ENCODE results near the gene APMAP.

APMAP gene

GRCh38 chr20:25020901-25021301 lies 28.4 kb upstream of the APMAP start:
- no peak overlapping the region for H3K4me3 ChIP-seq (ENCODE audit: low read length)
- no peaks in the 10 kb centered on the region for H3K9me3 ChIP-seq (ENCODE audit: control insufficient read depth, low read length)
- peaks cover 63% of the 10 kb centered on the region for H3K4me1 ChIP-seq (ENCODE audit: control insufficient read depth, insufficient read depth, low read length)
- no peaks in the 10 kb centered on the region for H3K36me3 ChIP-seq (ENCODE audit: control insufficient read depth, insufficient read depth, low read length)
- H3K27me3 ChIP-seq (ENCODE audit: control insufficient read depth, insufficient read depth, low read length) = no peaks in the 10 kb centered on the region
- no peak overlapping the region for H3K9ac ChIP-seq (ENCODE audit: low read length)

- Histone ChIP-seq H3K9me3 (ENCODE audit: control insufficient read depth, low read length) (no peaks in the 10 kb centered on the region), H3K27me3 (ENCODE audit: control insufficient read depth, insufficient read depth, low read length) (no peaks in the 10 kb centered on the region), H3K4me1 (ENCODE audit: control insufficient read depth, insufficient read depth, low read length) (peaks cover 63% of the 10 kb centered on the region), H3K9ac (ENCODE audit: low read length) (no peak overlapping the region), H3K36me3 (ENCODE audit: control insufficient read depth, insufficient read depth, low read length) (no peaks in the 10 kb centered on the region), H3K4me3 (ENCODE audit: low read length) (no peak overlapping the region)
Observed at GRCh38 chr20:25020345-25020744, 27.8 kb upstream of the APMAP start.

GRCh38 chr20:25019381-25020155 lies 27.0 kb upstream of the APMAP start:
- Histone ChIP-seq H3K9ac (ENCODE audit: low read length) (no peak overlapping the region), H3K27me3 (ENCODE audit: control insufficient read depth, insufficient read depth, low read length) (no peaks in the 10 kb centered on the region), H3K9me3 (ENCODE audit: control insufficient read depth, low read length) (no peaks in the 10 kb centered on the region), H3K36me3 (ENCODE audit: control insufficient read depth, insufficient read depth, low read length) (no peaks in the 10 kb centered on the region), H3K4me3 (ENCODE audit: low read length) (no peak overlapping the region), H3K4me1 (ENCODE audit: control insufficient read depth, insufficient read depth, low read length) (peaks cover 63% of the 10 kb centered on the region)

- H3K9ac ChIP-seq (ENCODE audit: low read length) = no peak overlapping the region
- H3K4me3 ChIP-seq (ENCODE audit: low read length) = no peak overlapping the region
- H3K9me3 ChIP-seq (ENCODE audit: control insufficient read depth, low read length) = no peaks in the 10 kb centered on the region
- H3K4me1 ChIP-seq (ENCODE audit: control insufficient read depth, insufficient read depth, low read length) = peaks cover 59% of the 10 kb centered on the region
- no peaks in the 10 kb centered on the region for H3K36me3 ChIP-seq (ENCODE audit: control insufficient read depth, insufficient read depth, low read length)
- no peaks in the 10 kb centered on the region for H3K27me3 ChIP-seq (ENCODE audit: control insufficient read depth, insufficient read depth, low read length)
Observed at GRCh38 chr20:25018841-25019240, 26.3 kb upstream of the APMAP start.

- Histone ChIP-seq H3K4me3 (ENCODE audit: low read length) (no peak overlapping the region), H3K36me3 (ENCODE audit: control insufficient read depth, insufficient read depth, low read length) (no peaks in the 10 kb centered on the region), H3K9ac (ENCODE audit: low read length) (no peak overlapping the region), H3K4me1 (ENCODE audit: control insufficient read depth, insufficient read depth, low read length) (peaks cover 55% of the 10 kb centered on the region), H3K27me3 (ENCODE audit: control insufficient read depth, insufficient read depth, low read length) (no peaks in the 10 kb centered on the region), H3K9me3 (ENCODE audit: control insufficient read depth, low read length) (no peaks in the 10 kb centered on the region)
Observed at GRCh38 chr20:25018425-25018824, 25.9 kb upstream of the APMAP start.

- Histone ChIP-seq H3K9ac (ENCODE audit: low read length) (no peak overlapping the region), H3K36me3 (ENCODE audit: control insufficient read depth, insufficient read depth, low read length) (peaks cover 3% of the 10 kb centered on the region), H3K9me3 (ENCODE audit: control insufficient read depth, low read length) (no peaks in the 10 kb centered on the region), H3K4me3 (ENCODE audit: low read length) (no peak overlapping the region), H3K4me1 (ENCODE audit: control insufficient read depth, insufficient read depth, low read length) (peaks cover 44% of the 10 kb centered on the region), H3K27me3 (ENCODE audit: control insufficient read depth, insufficient read depth, low read length) (no peaks in the 10 kb centered on the region)
Observed at GRCh38 chr20:25017257-25017803, 24.8 kb upstream of the APMAP start.

GRCh38 chr20:25016471-25016870 lies 23.9 kb upstream of the APMAP start:
- no peaks in the 10 kb centered on the region for H3K9me3 ChIP-seq (ENCODE audit: control insufficient read depth, low read length)
- peaks cover 42% of the 10 kb centered on the region for H3K4me1 ChIP-seq (ENCODE audit: control insufficient read depth, insufficient read depth, low read length)
- H3K36me3 ChIP-seq (ENCODE audit: control insufficient read depth, insufficient read depth, low read length) = peaks cover 11% of the 10 kb centered on the region

GRCh38 chr20:25015986-25016385 lies 23.4 kb upstream of the APMAP start:
- no peak overlapping the region for H3K4me3 ChIP-seq (ENCODE audit: low read length)
- H3K27me3 ChIP-seq (ENCODE audit: control insufficient read depth, insufficient read depth, low read length) = no peaks in the 10 kb centered on the region
- H3K9ac ChIP-seq (ENCODE audit: low read length) = no peak overlapping the region
- H3K36me3 ChIP-seq (ENCODE audit: control insufficient read depth, insufficient read depth, low read length) = peaks cover 11% of the 10 kb centered on the region
- no peaks in the 10 kb centered on the region for H3K9me3 ChIP-seq (ENCODE audit: control insufficient read depth, low read length)
- H3K4me1 ChIP-seq (ENCODE audit: control insufficient read depth, insufficient read depth, low read length) = peaks cover 42% of the 10 kb centered on the region

More at GRCh38 chr20:25016471-25016870, 23.9 kb upstream of the APMAP start:
- Histone ChIP-seq H3K4me3 (ENCODE audit: low read length) (no peak overlapping the region), H3K27me3 (ENCODE audit: control insufficient read depth, insufficient read depth, low read length) (no peaks in the 10 kb centered on the region), H3K9ac (ENCODE audit: low read length) (no peak overlapping the region)

- peaks cover 11% of the 10 kb centered on the region for H3K36me3 ChIP-seq (ENCODE audit: control insufficient read depth, insufficient read depth, low read length)
- no peaks in the 10 kb centered on the region for H3K9me3 ChIP-seq (ENCODE audit: control insufficient read depth, low read length)
- H3K4me3 ChIP-seq (ENCODE audit: low read length) = no peak overlapping the region
- no peak overlapping the region for H3K9ac ChIP-seq (ENCODE audit: low read length)
- no peaks in the 10 kb centered on the region for H3K27me3 ChIP-seq (ENCODE audit: control insufficient read depth, insufficient read depth, low read length)
- H3K4me1 ChIP-seq (ENCODE audit: control insufficient read depth, insufficient read depth, low read length) = peaks cover 32% of the 10 kb centered on the region
Observed at GRCh38 chr20:25014816-25015215, 22.3 kb upstream of the APMAP start.

- H3K27me3 ChIP-seq (ENCODE audit: control insufficient read depth, insufficient read depth, low read length) = no peaks in the 10 kb centered on the region
- no peak overlapping the region for H3K4me3 ChIP-seq (ENCODE audit: low read length)
- no peaks in the 10 kb centered on the region for H3K9me3 ChIP-seq (ENCODE audit: control insufficient read depth, low read length)
- no peak overlapping the region for H3K9ac ChIP-seq (ENCODE audit: low read length)
- H3K36me3 ChIP-seq (ENCODE audit: control insufficient read depth, insufficient read depth, low read length) = peaks cover 16% of the 10 kb centered on the region
- H3K4me1 ChIP-seq (ENCODE audit: control insufficient read depth, insufficient read depth, low read length) = peaks cover 21% of the 10 kb centered on the region
Observed at GRCh38 chr20:25013478-25014380, 21.2 kb upstream of the APMAP start.

GRCh38 chr20:25012616-25013189 lies 20.2 kb upstream of the APMAP start:
- H3K4me1 ChIP-seq (ENCODE audit: control insufficient read depth, insufficient read depth, low read length) = peaks cover 11% of the 10 kb centered on the region
- H3K36me3 ChIP-seq (ENCODE audit: control insufficient read depth, insufficient read depth, low read length) = peaks cover 18% of the 10 kb centered on the region
- no peak overlapping the region for H3K4me3 ChIP-seq (ENCODE audit: low read length)
- no peak overlapping the region for H3K9ac ChIP-seq (ENCODE audit: low read length)
- no peaks in the 10 kb centered on the region for H3K27me3 ChIP-seq (ENCODE audit: control insufficient read depth, insufficient read depth, low read length)
- no peaks in the 10 kb centered on the region for H3K9me3 ChIP-seq (ENCODE audit: control insufficient read depth, low read length)

GRCh38 chr20:25011831-25012241 lies 19.3 kb upstream of the APMAP start:
- Histone ChIP-seq H3K4me1 (ENCODE audit: control insufficient read depth, insufficient read depth, low read length) (peaks cover 2% of the 10 kb centered on the region), H3K36me3 (ENCODE audit: control insufficient read depth, insufficient read depth, low read length) (peaks cover 23% of the 10 kb centered on the region), H3K4me3 (ENCODE audit: low read length) (no peak overlapping the region), H3K9me3 (ENCODE audit: control insufficient read depth, low read length) (no peaks in the 10 kb centered on the region), H3K27me3 (ENCODE audit: control insufficient read depth, insufficient read depth, low read length) (no peaks in the 10 kb centered on the region), H3K9ac (ENCODE audit: low read length) (no peak overlapping the region)
